ENCODE results near the gene LRTM2.

Gene LRTM2

GRCh38 chr12:1826401-1826800 is 6.0 kb downstream of the LRTM2 start:
- Histone ChIP-seq H3K36me3 (ENCODE audit: insufficient read depth) (no peaks in the 10 kb centered on the region), H3K4me2 (no peak overlapping the region), H3K4me3 (IDR thresholded peaks at IDR 0.05; ENCODE audit: insufficient read depth, low read depth, low read length) (no peak overlapping the region), H2AFZ (ENCODE audit: low read depth) (no peak overlapping the region), H3K79me2 (ENCODE audit: insufficient read depth, low read depth) (no peaks in the 10 kb centered on the region), H3K9ac (no peak overlapping the region), H3K27me3 (ENCODE audit: insufficient read depth, low read depth) (peaks cover 50% of the 10 kb centered on the region), H4K20me1 (ENCODE audit: insufficient read depth) (no peaks in the 10 kb centered on the region), H3K4me1 (ENCODE audit: low read depth, poor library complexity, severe bottlenecking) (no peaks in the 10 kb centered on the region), H3K27ac (no peak overlapping the region)
- no peak for TF ChIP-seq CTCF (conservative IDR thresholded peaks at IDR 0.05; ENCODE audit: low read depth, low read length)

GRCh38 chr12:1826867-1827705 is 6.7 kb downstream of the LRTM2 start:
- TF ChIP-seq CTCF (conservative IDR thresholded peaks at IDR 0.05; ENCODE audit: low read depth, low read length), result no peak
- no peak overlapping the region for H3K4me2 ChIP-seq
- no peaks in the 10 kb centered on the region for H3K36me3 ChIP-seq (ENCODE audit: insufficient read depth)
- no peaks in the 10 kb centered on the region for H4K20me1 ChIP-seq (ENCODE audit: insufficient read depth)
- H3K9ac ChIP-seq, result no peak overlapping the region
- H2AFZ ChIP-seq (ENCODE audit: low read depth), result no peak overlapping the region
- H3K27ac ChIP-seq, result no peak overlapping the region
- H3K4me1 ChIP-seq (ENCODE audit: low read depth, poor library complexity, severe bottlenecking), result no peaks in the 10 kb centered on the region
- peaks cover 48% of the 10 kb centered on the region for H3K27me3 ChIP-seq (ENCODE audit: insufficient read depth, low read depth)
- no peak overlapping the region for H3K4me3 ChIP-seq (IDR thresholded peaks at IDR 0.05; ENCODE audit: insufficient read depth, low read depth, low read length)
- no peaks in the 10 kb centered on the region for H3K79me2 ChIP-seq (ENCODE audit: insufficient read depth, low read depth)

GRCh38 chr12:1827826-1828805 is 7.8 kb downstream of the LRTM2 start:
- H3K27ac ChIP-seq, result no peak overlapping the region
- no peaks in the 10 kb centered on the region for H3K79me2 ChIP-seq (ENCODE audit: insufficient read depth, low read depth)
- no peaks in the 10 kb centered on the region for H3K36me3 ChIP-seq (ENCODE audit: insufficient read depth)
- H3K4me2 ChIP-seq, result no peak overlapping the region
- no peaks in the 10 kb centered on the region for H4K20me1 ChIP-seq (ENCODE audit: insufficient read depth)
- H2AFZ ChIP-seq (ENCODE audit: low read depth), result no peak overlapping the region
- TF ChIP-seq CTCF (conservative IDR thresholded peaks at IDR 0.05; ENCODE audit: low read depth, low read length), result no peak
- H3K27me3 ChIP-seq (ENCODE audit: insufficient read depth, low read depth), result peaks cover 53% of the 10 kb centered on the region
- no peak overlapping the region for H3K4me3 ChIP-seq (IDR thresholded peaks at IDR 0.05; ENCODE audit: insufficient read depth, low read depth, low read length)
- no peak overlapping the region for H3K9ac ChIP-seq
- H3K4me1 ChIP-seq (ENCODE audit: low read depth, poor library complexity, severe bottlenecking), result no peaks in the 10 kb centered on the region

- Histone ChIP-seq H3K36me3 (ENCODE audit: insufficient read depth) (no peaks in the 10 kb centered on the region), H2AFZ (ENCODE audit: low read depth) (no peak overlapping the region), H3K9ac (no peak overlapping the region), H4K20me1 (ENCODE audit: insufficient read depth) (no peaks in the 10 kb centered on the region), H3K4me1 (ENCODE audit: low read depth, poor library complexity, severe bottlenecking) (no peaks in the 10 kb centered on the region), H3K27me3 (ENCODE audit: insufficient read depth, low read depth) (peaks cover 57% of the 10 kb centered on the region), H3K4me2 (no peak overlapping the region), H3K79me2 (ENCODE audit: insufficient read depth, low read depth) (no peaks in the 10 kb centered on the region), H3K4me3 (IDR thresholded peaks at IDR 0.05; ENCODE audit: insufficient read depth, low read depth, low read length) (no peak overlapping the region), H3K27ac (no peak overlapping the region)
- no peak for TF ChIP-seq CTCF (conservative IDR thresholded peaks at IDR 0.05; ENCODE audit: low read depth, low read length)
Measured at GRCh38 chr12:1828856-1829255, 8.5 kb downstream of the LRTM2 start.
